ENCODE data around the gene DIDO1. TPM values are rescaled to one million over a fixed set of nuclear protein-coding genes. Genes with fewer than 3 reads are reported as not detected.

The DIDO1 gene
- total and polyA plus RNA-seq, 2 of the 13 experiments (the other 11 are each of a cell fraction or from before 2014, with no cell fraction given), result 75.0 to 75.1 TPM

DNA sequence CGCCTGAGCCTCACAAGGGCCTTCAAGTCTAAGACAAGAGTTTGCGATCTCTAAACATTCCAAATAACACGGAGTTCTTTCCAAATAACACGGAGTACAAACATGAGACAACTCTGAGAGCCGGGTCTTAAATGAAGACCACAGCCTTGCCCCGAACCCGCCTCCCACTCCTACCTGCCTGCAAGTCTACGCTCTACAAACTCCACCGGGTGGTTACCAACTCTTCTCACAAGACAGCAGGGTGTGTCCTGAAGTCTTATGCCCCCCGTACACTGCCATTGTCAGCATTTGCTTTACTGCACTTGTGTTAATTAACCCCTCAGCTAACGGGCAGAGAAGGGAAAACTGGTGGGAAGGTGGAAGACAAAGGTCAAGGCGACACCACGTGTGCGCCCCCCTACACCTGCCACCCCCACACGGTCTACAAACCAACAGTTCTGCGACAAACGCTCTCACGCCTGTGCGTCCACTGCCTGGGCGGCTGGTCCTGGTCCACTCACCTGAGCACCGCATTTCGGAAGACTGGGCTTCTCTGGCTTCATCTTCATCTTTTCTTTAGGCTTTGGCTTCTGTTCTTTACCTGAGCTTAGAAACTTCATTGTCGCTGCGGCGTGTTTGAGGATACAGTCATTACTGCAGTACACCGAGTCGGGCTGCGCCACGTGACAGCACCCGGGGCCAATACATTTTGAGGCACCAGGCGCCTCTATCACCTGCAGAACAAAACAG, 19.5 kb downstream of the DIDO1 start (continued):
- TF ChIP-seq, protein P1, sequence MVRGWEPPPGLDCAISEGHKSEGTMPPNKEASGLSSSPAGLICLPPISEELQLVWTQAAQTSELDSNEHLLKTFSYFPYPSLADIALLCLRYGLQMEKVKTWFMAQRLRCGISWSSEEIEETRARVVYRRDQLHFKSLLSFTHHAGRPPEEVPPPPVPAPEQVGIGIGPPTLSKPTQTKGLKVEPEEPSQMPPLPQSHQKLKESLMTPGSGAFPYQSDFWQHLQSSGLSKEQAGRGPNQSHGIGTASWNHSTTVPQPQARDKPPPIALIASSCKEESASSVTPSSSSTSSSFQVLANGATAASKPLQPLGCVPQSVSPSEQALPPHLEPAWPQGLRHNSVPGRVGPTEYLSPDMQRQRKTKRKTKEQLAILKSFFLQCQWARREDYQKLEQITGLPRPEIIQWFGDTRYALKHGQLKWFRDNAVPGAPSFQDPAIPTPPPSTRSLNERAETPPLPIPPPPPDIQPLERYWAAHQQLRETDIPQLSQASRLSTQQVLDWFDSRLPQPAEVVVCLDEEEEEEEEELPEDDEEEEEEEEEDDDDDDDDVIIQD (CRISPR knock-in tag; IDR thresholded peaks at IDR 0.05; ENCODE audit: low read depth), result no peak
- no peak for TF ChIP-seq SNAPC2 (CRISPR knock-in tag; IDR thresholded peaks at IDR 0.05)
- TF ChIP-seq ZNF563 (CRISPR knock-in tag; IDR thresholded peaks at IDR 0.05), result no peak
- no peak for TF ChIP-seq ZSCAN21 (CRISPR knock-in tag; IDR thresholded peaks at IDR 0.05; ENCODE audit: borderline replicate concordance)
- TF ChIP-seq PHF8 (CRISPR knock-in tag; IDR thresholded peaks at IDR 0.05), result no peak
- no peak for TF ChIP-seq ATF7-NPFF (CRISPR knock-in tag; IDR thresholded peaks at IDR 0.05; ENCODE audit: low read depth)
- TF ChIP-seq MZF1 (CRISPR knock-in tag; IDR thresholded peaks at IDR 0.05; ENCODE audit: borderline replicate concordance), result no peak
- TF ChIP-seq MAFG (CRISPR knock-in tag; IDR thresholded peaks at IDR 0.05), result no peak
- TF ChIP-seq JUNB (CRISPR knock-in tag; IDR thresholded peaks at IDR 0.05; ENCODE audit: borderline replicate concordance), result no peak
- TF ChIP-seq, protein P2, sequence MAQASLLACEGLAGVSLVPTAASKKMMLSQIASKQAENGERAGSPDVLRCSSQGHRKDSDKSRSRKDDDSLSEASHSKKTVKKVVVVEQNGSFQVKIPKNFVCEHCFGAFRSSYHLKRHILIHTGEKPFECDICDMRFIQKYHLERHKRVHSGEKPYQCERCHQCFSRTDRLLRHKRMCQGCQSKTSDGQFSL (CRISPR knock-in tag; IDR thresholded peaks at IDR 0.05), result no peak
- no peak for TF ChIP-seq ZNF564 (CRISPR knock-in tag; IDR thresholded peaks at IDR 0.05)
- TF ChIP-seq ZNF253 (CRISPR knock-in tag; IDR thresholded peaks at IDR 0.05; ENCODE audit: borderline replicate concordance), result no peak; the same call in 1 of the 2 replicates
- TF ChIP-seq, protein P3, sequence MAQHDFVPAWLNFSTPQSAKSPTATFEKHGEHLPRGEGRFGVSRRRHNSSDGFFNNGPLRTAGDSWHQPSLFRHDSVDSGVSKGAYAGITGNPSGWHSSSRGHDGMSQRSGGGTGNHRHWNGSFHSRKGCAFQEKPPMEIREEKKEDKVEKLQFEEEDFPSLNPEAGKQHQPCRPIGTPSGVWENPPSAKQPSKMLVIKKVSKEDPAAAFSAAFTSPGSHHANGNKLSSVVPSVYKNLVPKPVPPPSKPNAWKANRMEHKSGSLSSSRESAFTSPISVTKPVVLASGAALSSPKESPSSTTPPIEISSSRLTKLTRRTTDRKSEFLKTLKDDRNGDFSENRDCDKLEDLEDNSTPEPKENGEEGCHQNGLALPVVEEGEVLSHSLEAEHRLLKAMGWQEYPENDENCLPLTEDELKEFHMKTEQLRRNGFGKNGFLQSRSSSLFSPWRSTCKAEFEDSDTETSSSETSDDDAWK (CRISPR knock-in tag; IDR thresholded peaks at IDR 0.05), result no peak
- TF ChIP-seq ZNF292 (CRISPR knock-in tag; IDR thresholded peaks at IDR 0.05; ENCODE audit: borderline replicate concordance, low read depth), result no peak
- no peak for TF ChIP-seq SRSF9 (IDR thresholded peaks at IDR 0.05; ENCODE audit: borderline replicate concordance, insufficient read depth, low read depth, low read length, poor library complexity, severe bottlenecking)
- TF ChIP-seq HNRNPH1 (optimal IDR thresholded peaks at IDR 0.05; ENCODE audit: low read depth, low read length), result no peak
- no peak for TF ChIP-seq ZFP37 (CRISPR knock-in tag; IDR thresholded peaks at IDR 0.05; ENCODE audit: borderline replicate concordance)
- no peak for TF ChIP-seq MLXIP (CRISPR knock-in tag; IDR thresholded peaks at IDR 0.05; ENCODE audit: borderline replicate concordance)
- TF ChIP-seq, protein P4, sequence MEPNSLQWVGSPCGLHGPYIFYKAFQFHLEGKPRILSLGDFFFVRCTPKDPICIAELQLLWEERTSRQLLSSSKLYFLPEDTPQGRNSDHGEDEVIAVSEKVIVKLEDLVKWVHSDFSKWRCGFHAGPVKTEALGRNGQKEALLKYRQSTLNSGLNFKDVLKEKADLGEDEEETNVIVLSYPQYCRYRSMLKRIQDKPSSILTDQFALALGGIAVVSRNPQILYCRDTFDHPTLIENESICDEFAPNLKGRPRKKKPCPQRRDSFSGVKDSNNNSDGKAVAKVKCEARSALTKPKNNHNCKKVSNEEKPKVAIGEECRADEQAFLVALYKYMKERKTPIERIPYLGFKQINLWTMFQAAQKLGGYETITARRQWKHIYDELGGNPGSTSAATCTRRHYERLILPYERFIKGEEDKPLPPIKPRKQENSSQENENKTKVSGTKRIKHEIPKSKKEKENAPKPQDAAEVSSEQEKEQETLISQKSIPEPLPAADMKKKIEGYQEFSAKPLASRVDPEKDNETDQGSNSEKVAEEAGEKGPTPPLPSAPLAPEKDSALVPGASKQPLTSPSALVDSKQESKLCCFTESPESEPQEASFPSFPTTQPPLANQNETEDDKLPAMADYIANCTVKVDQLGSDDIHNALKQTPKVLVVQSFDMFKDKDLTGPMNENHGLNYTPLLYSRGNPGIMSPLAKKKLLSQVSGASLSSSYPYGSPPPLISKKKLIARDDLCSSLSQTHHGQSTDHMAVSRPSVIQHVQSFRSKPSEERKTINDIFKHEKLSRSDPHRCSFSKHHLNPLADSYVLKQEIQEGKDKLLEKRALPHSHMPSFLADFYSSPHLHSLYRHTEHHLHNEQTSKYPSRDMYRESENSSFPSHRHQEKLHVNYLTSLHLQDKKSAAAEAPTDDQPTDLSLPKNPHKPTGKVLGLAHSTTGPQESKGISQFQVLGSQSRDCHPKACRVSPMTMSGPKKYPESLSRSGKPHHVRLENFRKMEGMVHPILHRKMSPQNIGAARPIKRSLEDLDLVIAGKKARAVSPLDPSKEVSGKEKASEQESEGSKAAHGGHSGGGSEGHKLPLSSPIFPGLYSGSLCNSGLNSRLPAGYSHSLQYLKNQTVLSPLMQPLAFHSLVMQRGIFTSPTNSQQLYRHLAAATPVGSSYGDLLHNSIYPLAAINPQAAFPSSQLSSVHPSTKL (CRISPR knock-in tag; IDR thresholded peaks at IDR 0.05), result no peak

All from HepG2 (cell line).